ENCODE results near the gene MEIG1. TPM values are rescaled to one million over a fixed set of nuclear protein-coding genes. Genes with fewer than 3 reads are reported as not detected.
"Not testable (repeated sequence)": the region's sequence is repeated elsewhere in the genome, so short reads cannot be mapped to it uniquely, and the experiment has no call there.

MEIG1 gene
- total and polyA plus RNA-seq, 2 of the 8 experiments (the other 6 are each of a cell fraction or from before 2014, with no cell fraction given) = not detected

DNA sequence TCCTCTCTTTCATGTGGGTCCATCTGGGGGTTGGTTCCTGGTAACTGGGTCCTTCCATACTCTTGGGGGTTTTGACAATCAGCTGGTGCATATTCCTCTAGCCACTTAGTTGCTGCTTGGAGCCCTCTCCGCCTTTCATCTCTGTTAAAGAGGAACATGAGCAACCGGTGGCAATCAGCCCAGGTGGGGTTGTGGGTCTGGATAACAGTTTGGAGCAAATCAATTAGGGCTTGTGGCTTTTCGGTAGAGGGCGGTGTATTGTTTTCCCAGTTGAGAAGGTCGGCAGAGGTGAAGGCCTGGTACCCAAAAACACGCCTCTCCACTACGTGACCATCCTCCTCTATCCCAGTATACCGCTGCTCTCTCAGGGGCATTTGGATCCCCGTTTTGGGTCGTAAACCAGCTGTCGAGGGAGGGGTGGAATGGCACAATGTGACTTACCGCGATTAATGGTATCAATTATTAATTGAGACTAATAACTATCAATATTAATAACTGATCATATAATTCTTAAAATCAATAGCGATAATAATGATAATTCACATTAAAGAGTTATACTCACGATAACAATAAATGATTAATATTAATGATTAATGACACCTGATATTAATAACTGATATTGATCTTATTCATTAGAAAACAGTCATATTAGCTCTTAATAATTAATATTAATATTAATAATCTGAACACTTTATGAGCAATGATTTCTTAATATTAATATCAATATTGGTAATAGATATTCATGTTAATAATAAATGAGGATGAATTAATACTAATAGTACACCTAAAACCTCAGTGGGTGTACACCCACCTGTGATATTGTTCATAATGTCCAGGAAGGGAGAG lies 15.2 kb downstream of the MEIG1 start:
- H3K9ac ChIP-seq (replicated peaks in 1 of 4; ENCODE audit: extremely low read depth in 1 of 4, low read depth in 3 of 4, low read length in 3 of 4); H2AFZ ChIP-seq (ENCODE audit: low read length); H3K79me2 ChIP-seq (ENCODE audit: control insufficient read depth in 1 of 2, insufficient read depth in 2 of 2, low read length in 2 of 2); H4K91ac ChIP-seq (replicated peaks; ENCODE audit: insufficient read length, low read length); H3K23ac ChIP-seq (ENCODE audit: insufficient read length); H3K4ac ChIP-seq (replicated peaks; ENCODE audit: insufficient read length, low read depth, low read length); H3K36me3 ChIP-seq (ENCODE audit: control insufficient read depth in 2 of 4, insufficient read depth in 4 of 4, low read length in 3 of 4); H3K27ac ChIP-seq (ENCODE audit: low read depth, low read length); H3K9me3 ChIP-seq (ENCODE audit: insufficient read depth in 2 of 2, low read depth in 1 of 2, low read length in 1 of 2); H2BK15ac ChIP-seq (ENCODE audit: low read length); DNase-seq (ENCODE audit: low read depth in 1 of 2, low spot score in 2 of 2); H3K23me2 ChIP-seq (ENCODE audit: low read depth, low read length); H3K27me3 ChIP-seq (replicated peaks in 1 of 4; ENCODE audit: control insufficient read depth in 3 of 4, extremely low read depth in 1 of 4, insufficient read depth in 3 of 4, low read length in 3 of 4); H3K4me3 ChIP-seq (ENCODE audit: extremely low read depth in 1 of 4, insufficient read depth in 2 of 4, low read depth in 3 of 4, low read length in 4 of 4); H3K18ac ChIP-seq (ENCODE audit: extremely low read depth, low read length); H3K56ac ChIP-seq (replicated peaks; ENCODE audit: insufficient read length, low read depth, low read length); H2BK20ac ChIP-seq (ENCODE audit: low read length); H4K5ac ChIP-seq (ENCODE audit: insufficient read length, low read depth, low read length); H2BK5ac ChIP-seq (ENCODE audit: low read depth, low read length); H3K4me1 ChIP-seq (replicated peaks in 1 of 4; ENCODE audit: control insufficient read depth in 3 of 4, insufficient read depth in 4 of 4, low read length in 3 of 4); H4K20me1 ChIP-seq (replicated peaks in 1 of 2; ENCODE audit: control insufficient read depth in 1 of 2, insufficient read depth in 2 of 2, low read length in 2 of 2); H3K79me1 ChIP-seq (ENCODE audit: low read depth, low read length); FAIRE-seq; POLR2A ChIA-PET (ENCODE audit: partially characterized antibody); H2BK120ac ChIP-seq (replicated peaks; ENCODE audit: low read depth, low read length); H3K4me2 ChIP-seq (ENCODE audit: insufficient read depth in 1 of 2, low read depth in 2 of 2, low read length in 2 of 2); H3K14ac ChIP-seq (ENCODE audit: insufficient read length); H2AK5ac ChIP-seq (ENCODE audit: low read depth, low read length); H2BK12ac ChIP-seq (ENCODE audit: low read depth, low read length): not testable (repeated sequence)
- 49% methylated on average over 15 of the region's 15 CpGs; no CpG with 5 or more reads in 1 of the 2 experiments for WGBS, 2 experiments (ENCODE audit: extremely low coverage in 1 of 2, insufficient coverage in 1 of 2, insufficient read length in 1 of 2, insufficient replicate concordance in 2 of 2, low coverage in 1 of 2, low lambda C conversion rate in 2 of 2, missing lambda C conversion rate in 1 of 2)
- 0 out of 2 replicates have a peak overlapping the region, but pooled peaks have one; percentile 2 for H4K8ac ChIP-seq (ENCODE audit: extremely low read depth, insufficient read depth, low read length)
- TF ChIP-seq, protein P1, sequence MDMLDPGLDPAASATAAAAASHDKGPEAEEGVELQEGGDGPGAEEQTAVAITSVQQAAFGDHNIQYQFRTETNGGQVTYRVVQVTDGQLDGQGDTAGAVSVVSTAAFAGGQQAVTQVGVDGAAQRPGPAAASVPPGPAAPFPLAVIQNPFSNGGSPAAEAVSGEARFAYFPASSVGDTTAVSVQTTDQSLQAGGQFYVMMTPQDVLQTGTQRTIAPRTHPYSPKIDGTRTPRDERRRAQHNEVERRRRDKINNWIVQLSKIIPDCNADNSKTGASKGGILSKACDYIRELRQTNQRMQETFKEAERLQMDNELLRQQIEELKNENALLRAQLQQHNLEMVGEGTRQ (IDR thresholded peaks at IDR 0.05; ENCODE audit: low read length) = peak; percentile 49; the same call in 1 of the 2 replicates
- CTCF ChIA-PET (ENCODE audit: partially characterized antibody) = interaction anchor here (0.8 to 1.7 kb wide), 7 partner anchors 11 to 131 kb away, joined by 3 to 6 read pairs (median 4); partner anchors contain the start of gene MEIG1

Data from H1 (cell line).